HG03103 (cell line): ENCODE results near the gene NXNL2.

ENCODE experiments used
- ATAC-seq: cut with Tn5 transposase; IDR thresholded peaks from one replicate; pipeline ENCODE4 v1.9.1; 2021; ENCODE audit warnings: low read depth; ENCODE audit not compliant: unreplicated experiment

The NXNL2 gene

GRCh38 chr9:88531920-88532698 is 2.9 kb upstream of the NXNL2 start:
- no peak for ATAC-seq

- no peak for ATAC-seq
Observed at GRCh38 chr9:88533951-88534455, 975 bp upstream of the NXNL2 start.

- ATAC-seq: no peak
Observed at GRCh38 chr9:88535226-88536022, 446 bp downstream of the NXNL2 start.

GRCh38 chr9:88536023-88536324 is 996 bp downstream of the NXNL2 start:
- no peak for ATAC-seq

- ATAC-seq: no peak
Observed at GRCh38 chr9:88536951-88537760, 2.2 kb downstream of the NXNL2 start.

GRCh38 chr9:88537761-88538091 is 2.7 kb downstream of the NXNL2 start:
- no peak for ATAC-seq

- ATAC-seq: no peak
Observed at GRCh38 chr9:88538311-88539085, 3.5 kb downstream of the NXNL2 start.

GRCh38 chr9:88539246-88539645 is 4.3 kb downstream of the NXNL2 start:
- ATAC-seq: no peak

GRCh38 chr9:88540251-88540763 is 5.3 kb downstream of the NXNL2 start:
- no peak for ATAC-seq

- no peak for ATAC-seq
Observed at GRCh38 chr9:88544245-88544644, 9.3 kb downstream of the NXNL2 start.

- no peak for ATAC-seq
Observed at GRCh38 chr9:88551546-88552137, 16.7 kb downstream of the NXNL2 start.

- no peak for ATAC-seq
Observed at GRCh38 chr9:88553350-88553749, 18.4 kb downstream of the NXNL2 start.

GRCh38 chr9:88555268-88555980 is 20.4 kb downstream of the NXNL2 start:
- ATAC-seq: no peak

GRCh38 chr9:88559661-88560060 is 24.7 kb downstream of the NXNL2 start:
- no peak for ATAC-seq

GRCh38 chr9:88567870-88568269 is 32.9 kb downstream of the NXNL2 start:
- ATAC-seq: peak; percentile 58

- ATAC-seq: no peak
Observed at GRCh38 chr9:88571419-88571818, 36.4 kb downstream of the NXNL2 start.

- ATAC-seq: no peak
Observed at GRCh38 chr9:88572684-88573083, 37.7 kb downstream of the NXNL2 start.

GRCh38 chr9:88574953-88575352 is 40.0 kb downstream of the NXNL2 start:
- ATAC-seq: no peak
